M059J (cell line): ENCODE measurements around the gene FAM13C. TPM values are rescaled to one million over a fixed set of nuclear protein-coding genes. Genes with fewer than 3 reads are reported as not detected.
"Not testable (repeated sequence)": the region's sequence is repeated elsewhere in the genome, so short reads cannot be mapped to it uniquely, and the experiment has no call there.

Experiments used
- DNase-seq: peaks from one replicate; pipeline ENCODE4 v3.0.0-alpha.2; 2012; ENCODE audit warnings: low read depth
- total RNA-seq: library from RNA; depleted of rRNA; stranded (reverse); fragments of >200 nt; shearing (Covaris generic); gene quantifications from 2 replicates; pipeline ENCODE4 v1.2.3, GENCODE V29; 2014; rRNA removed

FAM13C gene
- 0.22 and 1.5 TPM in 2 replicates for total RNA-seq

GRCh38 chr10:59362144-59362958, at the start of gene FAM13C:
Gene FAM13C (minus strand): TSS chr10:59362549. CDS start chr10:59362460, 89 bp downstream.
- peak; percentile 68 for DNase-seq

GRCh38 chr10:59405235-59405634, 42.9 kb upstream of the FAM13C start:
- DNase-seq, result no peak

DNA sequence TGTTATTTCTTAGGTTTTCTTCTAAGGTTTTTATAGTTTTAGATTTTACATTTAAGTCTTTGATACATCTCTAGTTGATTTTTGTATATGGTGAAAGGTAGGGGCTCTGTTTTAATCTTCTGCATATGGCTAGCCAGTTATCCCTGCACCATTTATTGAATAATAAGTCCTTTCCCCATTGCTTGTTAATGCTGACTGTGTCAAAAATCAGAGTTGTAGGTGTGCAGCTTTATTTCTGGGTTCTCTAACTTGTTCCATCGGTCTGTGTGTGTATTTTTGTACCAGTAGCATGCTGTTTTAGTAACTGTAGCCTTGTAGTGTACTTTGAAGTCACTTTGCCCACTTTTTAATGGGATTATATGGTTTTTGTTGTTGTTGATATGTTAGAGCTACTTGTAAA, 37.9 kb upstream of the FAM13C start:
- DNase-seq, result no peak

- not testable (repeated sequence) for DNase-seq
Measured at GRCh38 chr10:59399329-59399728, 37.0 kb upstream of the FAM13C start.

DNA sequence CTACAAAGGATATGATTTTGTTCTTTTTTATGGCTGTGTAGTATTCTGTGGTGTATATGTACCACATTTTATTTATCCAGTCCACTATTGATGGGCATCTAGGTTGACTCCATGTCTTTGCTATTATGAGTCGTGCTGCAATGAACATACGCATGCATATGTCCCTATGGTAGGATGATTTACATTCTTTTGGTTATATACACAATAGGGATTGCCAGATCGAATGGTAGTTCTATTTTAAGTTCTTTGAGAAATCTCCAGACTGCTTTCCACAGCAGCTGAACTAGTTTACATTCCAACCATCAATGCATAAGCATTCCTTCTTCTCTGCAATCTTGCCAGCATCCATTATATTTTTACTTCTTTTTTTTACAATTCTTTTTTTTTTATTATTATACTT, 35.6 kb upstream of the FAM13C start:
- no peak for DNase-seq

DNA sequence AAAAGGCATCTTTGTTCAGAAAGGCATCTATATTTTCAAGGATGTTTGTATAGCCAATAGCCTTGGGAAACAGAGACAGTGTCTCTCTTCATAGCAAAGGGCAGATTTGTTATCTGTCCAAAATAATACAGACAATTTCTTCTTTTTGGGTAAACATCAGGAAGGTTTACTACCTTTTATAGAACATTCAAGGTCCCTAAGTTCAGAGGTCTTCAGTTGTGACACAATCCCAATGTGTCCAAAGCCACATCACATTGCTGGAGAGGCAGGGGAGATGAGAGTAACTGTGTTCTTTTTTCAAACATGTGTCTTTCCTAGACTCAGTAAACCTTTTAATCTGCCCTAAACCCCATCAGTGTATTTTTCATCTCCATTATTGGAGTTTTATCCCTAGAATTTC, 33.6 kb upstream of the FAM13C start:
- no peak for DNase-seq

GRCh38 chr10:59393349-59393748, 31.0 kb upstream of the FAM13C start:
- peak; percentile 9 for DNase-seq

DNA sequence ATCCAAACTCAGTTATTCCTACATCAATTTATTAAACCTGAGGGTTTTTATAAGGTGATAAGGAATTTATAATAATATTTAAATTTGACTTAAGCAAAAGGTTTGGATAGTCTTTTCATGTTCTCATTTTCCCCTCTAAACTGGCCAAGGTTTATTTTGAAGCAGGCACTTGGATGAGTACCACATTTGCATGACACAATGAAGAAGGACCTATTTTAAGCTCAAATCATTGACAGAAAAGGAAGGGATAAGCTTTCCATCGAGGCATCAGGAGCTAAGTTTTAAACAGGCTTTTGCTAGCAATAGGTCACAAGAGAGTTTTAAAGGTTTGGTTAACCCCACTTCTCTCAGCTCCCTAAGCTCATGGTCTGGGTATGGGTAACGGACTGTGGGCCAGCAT, 28.7 kb upstream of the FAM13C start:
- DNase-seq, result no peak

- no peak for DNase-seq
Measured at GRCh38 chr10:59388671-59388976, 26.3 kb upstream of the FAM13C start.

- DNase-seq, result peak; percentile 98
Measured at GRCh38 chr10:59387951-59388670, 25.8 kb upstream of the FAM13C start.

- DNase-seq, result no peak
Measured at GRCh38 chr10:59384761-59385160, 22.4 kb upstream of the FAM13C start.

DNA sequence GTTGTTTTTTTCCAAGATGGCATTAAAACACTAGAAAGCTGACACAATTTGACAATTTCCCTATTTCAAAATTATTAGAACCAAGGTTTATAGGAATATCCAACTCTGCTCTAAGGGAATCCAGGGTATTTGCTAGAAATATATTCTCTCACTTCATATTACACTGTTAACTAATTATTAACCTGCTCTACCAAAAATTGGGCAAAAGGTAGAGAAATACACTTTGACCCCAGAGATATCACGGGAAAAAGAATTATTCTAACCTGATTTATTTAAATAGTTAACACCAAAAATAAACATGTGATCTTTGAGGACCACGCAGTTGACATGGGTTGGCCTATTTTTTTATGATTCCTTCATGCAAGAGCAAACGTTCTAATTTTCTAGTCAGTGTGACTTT, 21.6 kb upstream of the FAM13C start:
- DNase-seq, result no peak

- no peak for DNase-seq
Measured at GRCh38 chr10:59383436-59383835, 21.1 kb upstream of the FAM13C start.

- peak; percentile 75 for DNase-seq
Measured at GRCh38 chr10:59382831-59383295, 20.5 kb upstream of the FAM13C start.

- DNase-seq, result no peak
Measured at GRCh38 chr10:59381687-59382086, 19.3 kb upstream of the FAM13C start.

DNA sequence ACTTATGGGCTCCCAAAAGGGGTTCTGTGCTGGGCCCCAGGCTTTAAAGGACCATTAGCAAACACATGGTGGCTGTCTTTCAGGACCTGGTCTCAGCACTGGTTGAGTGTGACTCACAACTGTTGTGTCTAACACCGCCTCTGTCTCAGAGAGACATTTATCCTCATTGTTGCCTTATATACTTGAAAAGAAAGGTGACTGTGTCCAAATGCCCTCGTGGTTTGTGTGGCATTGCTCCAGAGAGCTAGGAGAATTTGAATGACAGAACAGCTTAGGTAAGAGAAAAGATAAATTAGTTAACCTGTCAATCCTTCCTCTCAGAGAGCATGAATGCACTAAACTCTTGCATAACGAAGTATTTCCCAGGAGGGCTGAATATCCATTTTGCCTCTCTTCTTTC, 14.5 kb upstream of the FAM13C start:
- DNase-seq, result peak; percentile 36

DNA sequence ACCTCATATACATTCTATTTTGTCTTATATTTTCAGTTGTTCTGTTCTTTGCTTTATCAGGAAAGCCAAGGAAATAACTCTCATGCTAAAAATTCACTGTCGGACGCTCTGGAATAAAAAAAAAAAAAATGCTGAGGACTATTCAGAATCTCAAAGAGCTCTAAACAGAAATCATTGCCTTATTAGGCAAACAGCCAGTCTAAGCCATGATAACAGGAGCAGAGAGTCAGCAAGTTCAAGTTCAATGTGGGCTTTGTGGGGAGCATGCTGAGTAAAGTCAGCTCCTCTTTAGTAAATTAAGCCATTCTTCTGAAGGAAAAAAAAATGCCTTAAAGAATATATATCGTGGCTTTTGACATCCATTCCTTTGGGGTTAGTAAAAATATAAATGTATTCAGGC, 13.6 kb upstream of the FAM13C start:
- DNase-seq, result no peak

GRCh38 chr10:59374916-59375315, 12.6 kb upstream of the FAM13C start:
- no peak for DNase-seq

GRCh38 chr10:59373071-59373470, 10.7 kb upstream of the FAM13C start:
- no peak for DNase-seq

GRCh38 chr10:59372543-59372942, 10.2 kb upstream of the FAM13C start:
- DNase-seq, result no peak

- DNase-seq, result no peak
Measured at GRCh38 chr10:59366290-59366689, 3.9 kb upstream of the FAM13C start.

GRCh38 chr10:59363446-59363958, 1.2 kb upstream of the FAM13C start:
- no peak for DNase-seq

GRCh38 chr10:59362959-59363381, 621 bp upstream of the FAM13C start:
- DNase-seq, result peak; percentile 59
